Heart right ventricle (tissue), 16 donors: Measurements from ENCODE around the gene RPS5. TPM values are rescaled to one million over a fixed set of nuclear protein-coding genes. Genes with fewer than 3 reads are reported as not detected.

Experiments used
- ATAC-seq, 8 donors: fragments of 200-7000 bp; cut with Tn5 transposase; one replicate each; pipeline ENCODE4 v1.9.1; 2020; ENCODE audit warnings: mild to moderate bottlenecking in 8 of 8, moderate library complexity in 8 of 8, moderate number of reproducible peaks in 1 of 8
- DNase-seq, 2 donors: peaks; one replicate each; pipeline ENCODE4 v3.0.0-alpha.2; 2020
- H3K27ac ChIP-seq, 10 donors: fragments of 200-600 bp; sonication (generic) in 2 of 10; one replicate each; pipeline versions ENCODE4 v1.5.0 to v1.8.0; 2020 to 2022; ENCODE audit warnings: mild to moderate bottlenecking in 3 of 10
- H3K27me3 ChIP-seq, 7 donors: fragments of 200-600 bp; one replicate each; pipeline ENCODE4 v1.8.0; 2021 to 2022; ENCODE audit warnings: mild to moderate bottlenecking in 2 of 7
- H3K36me3 ChIP-seq, 9 donors: fragments of 200-600 bp; sonication (generic) in 1 of 9; one replicate each; pipeline versions ENCODE4 v1.5.0 to v1.8.0; 2020 to 2022; ENCODE audit warnings: mild to moderate bottlenecking in 2 of 9
- H3K4me1 ChIP-seq, 9 donors: fragments of 200-600 bp; sonication (generic) in 1 of 9; one replicate each; pipeline versions ENCODE4 v1.5.0 to v1.8.0; 2020 to 2022; ENCODE audit warnings: mild to moderate bottlenecking in 4 of 9
- H3K4me3 ChIP-seq, 10 donors: fragments of 200-600 bp; sonication (generic) in 2 of 10; one replicate each; pipeline versions ENCODE4 v1.5.0 to v1.8.0; 2020 to 2022; ENCODE audit warnings: mild to moderate bottlenecking in 7 of 10, moderate library complexity in 2 of 10
- H3K9me3 ChIP-seq, 11 donors: fragments of 200-600 bp in 10 of 11; sonication (generic) in 2 of 11; one replicate each; pipeline versions ENCODE4 v1.5.0 to v1.8.0; 2013 to 2022; ENCODE audit warnings: mild to moderate bottlenecking in 2 of 11, control low read depth in 1 of 11, moderate library complexity in 1 of 11
- WGBS, 2 donors: extraction: QIAGEN DNeasy Blood & Tissue Kit; methylation state at CpG; one replicate each; pipeline ENCODE4 v1.1.7; 2013; ENCODE audit warnings: inconsistent platforms in 1 of 2; 5-methylcytosine and 5-hydroxymethylcytosine counted together
- intact Hi-C, 10 donors: fragments of 100-400 bp; cut with DNase I; formaldehyde crosslinking; loops; one replicate each; pipeline versions ENCODE4 v1.11.1 to v1.14.2; 2022
- polyA plus RNA-seq, 2 donors: library from polyadenylated mRNA; stranded (reverse); fragments of 200-250 nt; gene quantifications; one replicate each; pipeline ENCODE4 v1.2.3, GENCODE V29; 2013
- total RNA-seq, 10 donors: library from RNA; stranded (reverse); fragmentation: NEBNext Ultra II Directional in 3 of 10; extraction: Animal tissue kit (Norgen Biotek cat#: 25700) in 3 of 10; gene quantifications; one replicate each; pipeline versions ENCODE4 v1.2.1 to v1.2.4, GENCODE V29; 2021 to 2023
- TF ChIP-seq, protein P1 (sequence below), 9 donors: fragments of 200-600 bp; sonication (generic) in 2 of 9; IDR thresholded peaks; one replicate each; pipeline versions ENCODE4 v1.5.0 to v1.8.0; 2021 to 2022; ENCODE audit warnings: antibody characterized with exemption in 9 of 9, mild to moderate bottlenecking in 5 of 9, moderate library complexity in 1 of 9
- donor health status: Arrhythmogenic right ventricular cardiomyopathy.
- donor health status: ischemic (EF 13 %, LVEDD 7.1; RV severe dilation, severe dysfunction).
- donor health status: healthy with polysubstance abuse.
- donor health status: DM: no; HTN: yes; CAD: no.
- donor health status: DM: no; HTN: no; CAD: no.
- donor health status: ischemic (EF 25% LVEDD 6.9; RV normal size, moderate dysfunction).
- donor health status: ischemic (EF 25% LVEDD 5.7; RV mildly dilated, moderate dysfunction).
- donor health status: healthy.
- donor health status: DM: yes; HTN: yes; CAD: no.
- donor health status: Ischemic cardiomyopathy.
- donor health status: ischemic (EF 35%, LVEDD 5.7; RV mildly dilated, moderate dysfunction).
- donor health status: nonischemic (EF 11% LVEDD 7.7; RV severe dilation, severe dysfunction).
- donor health status: DM: yes; HTN: yes; CAD: no.
- donor health status: PGD.
- donor health status: ischemic (EF 29% LVEDD 5.4; RV normal size, mild dysfunction).
- donor health status: nonischemic (EF 23%, LVEDD 6.1; RV moderate dilation, normal function).

Gene RPS5
- total and polyA plus RNA-seq, 12 donors: 360 to 2,053 (median 425) TPM

DNA sequence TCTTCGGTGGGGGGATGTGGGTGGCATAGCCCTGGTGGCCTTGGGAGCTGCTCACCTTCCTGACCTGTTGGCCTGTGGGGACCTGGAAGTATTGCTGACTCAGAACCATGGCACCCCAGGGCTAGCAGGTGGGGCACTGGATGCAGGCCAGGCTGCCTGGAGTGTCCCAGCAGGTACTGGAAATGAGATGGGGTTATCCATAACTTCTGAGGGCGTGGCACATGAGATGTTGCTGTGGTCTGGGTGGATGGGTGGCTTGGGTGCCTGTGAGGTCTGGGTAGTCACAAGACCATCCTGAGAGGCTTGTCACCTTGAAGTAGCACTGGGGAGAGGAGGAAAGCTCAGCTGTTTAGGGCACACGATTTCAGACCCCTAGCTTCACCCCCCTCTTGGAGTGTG, 7.8 kb downstream of the RPS5 start:
- intact Hi-C loops: no loop called here
- Histone ChIP-seq H3K27me3 (peaks cover 0 to 31% (median 23%) of the 10 kb centered on the region in 7 donors), H3K27ac (no peak overlapping the region), H3K4me1 (peaks cover 0 to 19% (median 4%) of the 10 kb centered on the region in 9 donors), H3K36me3 (peaks cover 0 to 56% (median 42%) of the 10 kb centered on the region in 9 donors), H3K4me3 (no peak overlapping the region), H3K9me3 (no peaks in the 10 kb centered on the region)
- DNase-seq (no peak), ATAC-seq (peak in 2 of 8 donors; percentile 3 to 6)
- TF ChIP-seq, protein P1, sequence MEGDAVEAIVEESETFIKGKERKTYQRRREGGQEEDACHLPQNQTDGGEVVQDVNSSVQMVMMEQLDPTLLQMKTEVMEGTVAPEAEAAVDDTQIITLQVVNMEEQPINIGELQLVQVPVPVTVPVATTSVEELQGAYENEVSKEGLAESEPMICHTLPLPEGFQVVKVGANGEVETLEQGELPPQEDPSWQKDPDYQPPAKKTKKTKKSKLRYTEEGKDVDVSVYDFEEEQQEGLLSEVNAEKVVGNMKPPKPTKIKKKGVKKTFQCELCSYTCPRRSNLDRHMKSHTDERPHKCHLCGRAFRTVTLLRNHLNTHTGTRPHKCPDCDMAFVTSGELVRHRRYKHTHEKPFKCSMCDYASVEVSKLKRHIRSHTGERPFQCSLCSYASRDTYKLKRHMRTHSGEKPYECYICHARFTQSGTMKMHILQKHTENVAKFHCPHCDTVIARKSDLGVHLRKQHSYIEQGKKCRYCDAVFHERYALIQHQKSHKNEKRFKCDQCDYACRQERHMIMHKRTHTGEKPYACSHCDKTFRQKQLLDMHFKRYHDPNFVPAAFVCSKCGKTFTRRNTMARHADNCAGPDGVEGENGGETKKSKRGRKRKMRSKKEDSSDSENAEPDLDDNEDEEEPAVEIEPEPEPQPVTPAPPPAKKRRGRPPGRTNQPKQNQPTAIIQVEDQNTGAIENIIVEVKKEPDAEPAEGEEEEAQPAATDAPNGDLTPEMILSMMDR (IDR thresholded peaks at IDR 0.05): no peak
- 67 to 70% methylated on average over 3 of the region's 3 CpGs for WGBS, 2 donors

- H3K4me3 ChIP-seq: peak within 1 kb of the TSS in 2 of 10 donors; percentile 10 to 51
- ATAC-seq: peak in 5 of 8 donors; percentile 5 to 32 (median 18)
- peaks cover 0 to 51% (median 38%) of the 10 kb centered on the region in 9 donors for H3K36me3 ChIP-seq
- intact Hi-C loops: no loop called here
- H3K27ac ChIP-seq: peak within 1 kb of the TSS in 1 of 10 donors; percentile 52
- WGBS, 2 donors: 34 to 39% methylated on average over 21 of the region's 21 CpGs
- no peak for DNase-seq
- no peaks in the 10 kb centered on the region for H3K9me3 ChIP-seq
- peaks cover 2 to 18% (median 6%) of the 10 kb centered on the region in 9 donors for H3K4me1 ChIP-seq
- TF ChIP-seq, protein P1 (IDR thresholded peaks at IDR 0.05): no peak
- H3K27me3 ChIP-seq: peaks cover 0 to 31% (median 23%) of the 10 kb centered on the region in 7 donors
Observed at GRCh38 chr19:58395220-58395978, 8.3 kb downstream of the RPS5 start, which contains the start of gene RNF225. RNF225 (plus strand) TSS chr19:58395656; CDS start chr19:58396090, 434 bp downstream.

DNA sequence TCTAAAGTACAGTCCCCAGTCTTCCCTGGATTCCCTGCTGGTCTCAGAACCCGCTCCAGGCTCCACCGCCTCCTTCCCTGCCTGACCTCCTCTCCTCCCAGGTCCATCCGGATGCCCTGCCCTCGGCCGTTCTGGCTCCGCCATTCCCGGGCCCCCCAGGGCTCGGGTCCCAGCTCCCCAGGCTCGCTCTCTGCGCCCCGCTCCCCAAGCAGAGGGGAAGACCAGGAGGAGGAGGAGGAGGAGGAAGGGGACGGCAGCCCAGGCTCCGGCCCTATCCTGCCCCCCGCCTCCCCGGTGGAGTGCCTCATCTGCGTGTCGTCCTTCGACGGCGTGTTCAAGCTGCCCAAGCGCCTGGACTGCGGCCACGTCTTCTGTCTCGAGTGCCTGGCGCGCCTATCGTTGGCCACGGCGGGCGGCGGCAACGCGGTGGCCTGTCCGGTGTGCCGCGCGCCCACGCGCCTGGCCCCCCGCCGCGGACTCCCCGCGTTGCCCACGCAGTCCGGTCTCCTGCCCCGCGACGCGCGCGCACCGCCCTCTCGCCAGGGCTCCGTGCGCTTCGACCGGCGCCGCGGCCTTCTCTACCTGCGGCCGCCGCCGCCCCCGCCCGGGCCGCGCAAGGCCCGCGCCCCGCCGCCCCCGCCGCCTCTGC, 9.0 kb downstream of the RPS5 start:
- peaks cover 0 to 31% (median 23%) of the 10 kb centered on the region in 7 donors for H3K27me3 ChIP-seq
- H3K27ac ChIP-seq: peak overlapping the region in 1 of 10 donors; percentile 52
- no peaks in the 10 kb centered on the region for H3K9me3 ChIP-seq
- H3K4me3 ChIP-seq: peak overlapping the region in 2 of 10 donors; percentile 10 to 51
- ATAC-seq (no peak), DNase-seq (no peak)
- TF ChIP-seq, protein P1 (IDR thresholded peaks at IDR 0.05): no peak
- intact Hi-C loops: no loop called here
- H3K4me1 ChIP-seq: peaks cover 7 to 18% (median 11%) of the 10 kb centered on the region in 9 donors
- WGBS, 2 donors: 2 to 3% methylated on average over 33 to 75 of the region's 75 CpGs
- H3K36me3 ChIP-seq: peaks cover 0 to 43% (median 31%) of the 10 kb centered on the region in 9 donors

- DNase-seq (no peak), ATAC-seq (no peak)
- Histone ChIP-seq H3K9me3 (no peaks in the 10 kb centered on the region), H3K36me3 (peaks cover 0 to 35% (median 24%) of the 10 kb centered on the region in 9 donors), H3K4me1 (peaks cover 8 to 25% (median 13%) of the 10 kb centered on the region in 9 donors), H3K27ac (no peak overlapping the region), H3K4me3 (peak overlapping the region in 1 of 10 donors; percentile 36), H3K27me3 (peaks cover 0 to 31% (median 23%) of the 10 kb centered on the region in 7 donors)
- intact Hi-C loops: no loop called here
- WGBS, 2 donors: 28 to 29% methylated on average over 47 to 58 of the region's 58 CpGs
- TF ChIP-seq, protein P1 (IDR thresholded peaks at IDR 0.05): no peak
Observed at GRCh38 chr19:58396691-58397532, 9.8 kb downstream of the RPS5 start.
